HepG2 (cell line): ENCODE data around the gene GINS3. TPM values are rescaled to one million over a fixed set of nuclear protein-coding genes. Genes with fewer than 3 reads are reported as not detected.

Experiments
- ATAC-seq: fragments of 200-7000 bp; cut with Tn5 transposase; 3 replicates; pipeline ENCODE4 v1.9.1; 2020; ENCODE audit warnings: mild to moderate bottlenecking, moderate library complexity
- BruUV-seq: library from RNA; stranded (reverse); fragments of 400-500 nt; replicated peaks from 2 replicates; lab custom pipeline; 2021; lab: Mats Ljungman, UMichigan
- CTCF ChIA-PET: fragments of 300-600 bp; formaldehyde crosslinking; extraction: SDS; loops from one replicate; lab custom pipeline; 2021; ENCODE audit warnings: low total read pairs, inconsistent platforms, low intra/inter-chr PET ratio; lab: Yijun Ruan, JAX
- POLR2A ChIA-PET: fragments of 350-600 bp; sonication (Branson Sonifier 250); formaldehyde crosslinking; loops from one replicate; lab custom pipeline; 2020; ENCODE audit warnings: antibody characterized with exemption, inconsistent platforms; lab: Yijun Ruan, JAX
- DNase-seq: peaks from one replicate; pipeline ENCODE4 v3.0.0-alpha.2; 2015; ENCODE audit warnings: low spot score
- FAIRE-seq: peaks from 3 replicates; lab custom pipeline; 2011; peaks lifted over from hg19 to GRCh38; lab: Jason Lieb, UNC
- H2AFZ ChIP-seq: one replicate; pipeline ENCODE4 v1.6.1; 2011; ENCODE audit warnings: low read length, inconsistent platforms
- H3K27ac ChIP-seq: fragments of 300-600 bp; 3 replicates; pipeline ENCODE4 v1.8.0; 2011; ENCODE audit warnings: mixed run types, mild to moderate bottlenecking, mixed read lengths, low read length, inconsistent platforms; ENCODE audit not compliant: insufficient read depth; ENCODE audit errors: extremely low read length
- H3K27me3 ChIP-seq, 2 experiments: fragments of 200-600 bp in 1 of 2; 2 replicates in 1 of 2; 3 replicates in 1 of 2; pipeline versions ENCODE4 v1.6.0 to v1.8.0; 2011; ENCODE audit warnings: low read length in 2 of 2, mild to moderate bottlenecking in 2 of 2, moderate library complexity in 2 of 2, inconsistent platforms in 1 of 2; ENCODE audit not compliant: insufficient read depth in 2 of 2, control insufficient read depth in 1 of 2
- H3K36me3 ChIP-seq, 2 experiments: fragments of 200-600 bp in 1 of 2; replicated peaks in 1 of 2; 2 replicates in 1 of 2; 3 replicates in 1 of 2; pipeline versions ENCODE4 v1.5.1 to v1.8.0; 2011; ENCODE audit warnings: low read length in 2 of 2, inconsistent platforms in 1 of 2; ENCODE audit not compliant: insufficient read depth in 2 of 2, control insufficient read depth in 1 of 2
- H3K4me1 ChIP-seq: 2 replicates; pipeline ENCODE4 v1.5.1; 2012; ENCODE audit warnings: low read length, inconsistent platforms; ENCODE audit not compliant: insufficient read depth
- H3K4me2 ChIP-seq: 2 replicates; pipeline ENCODE4 v1.6.0; 2011; ENCODE audit warnings: low read depth, low read length, inconsistent platforms
- H3K4me3 ChIP-seq, 3 experiments: fragments of 200-600 bp in 1 of 3; sonication (generic), shearing (Covaris generic) in 1 of 3; replicated peaks in 1 of 3; 2 replicates each; pipeline ENCODE4 v1.5.1; 2011 to 2016; ENCODE audit warnings: low read length in 3 of 3, inconsistent platforms in 2 of 3, low read depth in 2 of 3, mild to moderate bottlenecking in 2 of 3, control low read depth in 1 of 3, mixed read lengths in 1 of 3; ENCODE audit not compliant: insufficient read depth in 1 of 3
- H3K79me2 ChIP-seq: one replicate; pipeline ENCODE4 v1.6.1; 2011; ENCODE audit warnings: low read length, inconsistent platforms; ENCODE audit not compliant: insufficient read depth
- H3K9ac ChIP-seq: 2 replicates; pipeline ENCODE4 v1.6.0; 2011; ENCODE audit warnings: mild to moderate bottlenecking, low read depth, low read length, inconsistent platforms; ENCODE audit not compliant: insufficient read depth
- H3K9me3 ChIP-seq: 2 replicates; pipeline ENCODE4 v1.5.1; 2012; ENCODE audit warnings: mild to moderate bottlenecking, low read length
- H4K20me1 ChIP-seq: 2 replicates; pipeline ENCODE4 v1.6.0; 2011; ENCODE audit warnings: inconsistent platforms, mild to moderate bottlenecking, low read length, moderate library complexity; ENCODE audit not compliant: insufficient read depth
- FOXK1 ChIP-seq: sonication (generic); formaldehyde crosslinking; IDR thresholded peaks from 2 replicates; pipeline ENCODE4 v1.4.0; 2020; ENCODE audit warnings: low read depth, missing genetic modification reagents, borderline replicate concordance
- HNRNPL ChIP-seq: fragments of 200-400 bp; formaldehyde crosslinking; IDR thresholded peaks from 2 replicates; pipeline ENCODE4 v1.6.1; 2017; ENCODE audit warnings: mild to moderate bottlenecking, low read depth, low read length
- HOXA3 ChIP-seq: sonication (generic); formaldehyde crosslinking; IDR thresholded peaks from 2 replicates; pipeline ENCODE4 v1.5.0; 2020; ENCODE audit warnings: missing genetic modification reagents
- IKZF1 ChIP-seq: fragments of 450-650 bp; IDR thresholded peaks from 2 replicates; pipeline ENCODE4 v1.7.1; 2016
- MIXL1 ChIP-seq: IDR thresholded peaks from 2 replicates; pipeline ENCODE4 v1.6.1; 2016
- POLR2A ChIP-seq, 2 experiments: IDR thresholded peaks; 2 replicates each; pipeline ENCODE4 v1.6.1; 2011; ENCODE audit warnings: low read depth in 2 of 2, low read length in 2 of 2, mild to moderate bottlenecking in 1 of 2, moderate library complexity in 1 of 2; ENCODE audit not compliant: insufficient read depth in 1 of 2
- RAD51 ChIP-seq: fragments of 450-650 bp; IDR thresholded peaks from 2 replicates; pipeline ENCODE4 v1.6.1; 2016; ENCODE audit warnings: borderline replicate concordance
- SIX1 ChIP-seq: sonication (generic); formaldehyde crosslinking; IDR thresholded peaks from 2 replicates; pipeline ENCODE4 v1.4.0; 2020; ENCODE audit warnings: missing genetic modification reagents, borderline replicate concordance
- SMAD3 ChIP-seq: sonication (generic); formaldehyde crosslinking; IDR thresholded peaks from 2 replicates; pipeline ENCODE4 v1.4.0; 2020; ENCODE audit warnings: missing genetic modification reagents
- ZBTB3 ChIP-seq: sonication (generic); formaldehyde crosslinking; IDR thresholded peaks from 2 replicates; pipeline ENCODE4 v1.4.0; 2020; ENCODE audit warnings: low read depth, mild to moderate bottlenecking, moderate library complexity, missing genetic modification reagents, borderline replicate concordance
- ZNF678 ChIP-seq: sonication (generic); formaldehyde crosslinking; IDR thresholded peaks from 2 replicates; pipeline ENCODE4 v1.4.0; 2020; ENCODE audit warnings: mild to moderate bottlenecking, missing genetic modification reagents
- WGBS: methylation state at CpG from one replicate; pipeline ENCODE4 v1.1.6; 2017; ENCODE audit warnings: low lambda C conversion rate; 5-methylcytosine and 5-hydroxymethylcytosine counted together
- in situ Hi-C: cut with HindIII; loops from 2 replicates; pipeline ENCODE4 v1.10.0; 2017; ENCODE audit warnings: low pct_unique_long_range_greater_than_20kb; ENCODE audit not compliant: extremely low pct_ligation_motif_present
- intact Hi-C: fragments of 100-400 bp; cut with micrococcal nuclease; formaldehyde crosslinking; loops from one replicate; pipeline ENCODE4 v1.10.0; 2022; ENCODE audit not compliant: unreplicated experiment
- polyA plus RNA-seq, 8 experiments: library from polyadenylated mRNA; depleted of rRNA in 3 of 8; stranded (reverse) in 7 of 8; unstranded in 1 of 8; fragments of >200 nt; fragmentation: Illumina TruSeq in 4 of 8; extraction: Trizol in 4 of 8; gene quantifications; 2 replicates each; pipeline versions ENCODE4 v1.2.1 to v1.2.3, GENCODE V29; 2011 to 2016; ENCODE audit warnings: low read depth in 4 of 8, missing spikeins in 1 of 8, mixed read lengths in 1 of 8; ENCODE audit not compliant: insufficient read depth in 1 of 8
- total RNA-seq, 5 experiments: library from RNA; depleted of rRNA; stranded (reverse); fragments of >200 nt; fragmentation: Illumina TruSeq; extraction: Trizol; gene quantifications; 2 replicates each; pipeline ENCODE4 v1.2.3, GENCODE V29; 2016; ENCODE audit warnings: low read depth in 1 of 5
- TF ChIP-seq, protein P1 (sequence below): sonication (generic); formaldehyde crosslinking; IDR thresholded peaks from 2 replicates; pipeline ENCODE4 v1.5.0; 2020; ENCODE audit warnings: missing genetic modification reagents

The GINS3 gene
- total and polyA plus RNA-seq, 2 of the 13 experiments (the other 11 are each of a cell fraction or from before 2014, with no cell fraction given), result 6.5 to 19.3 TPM

DNA sequence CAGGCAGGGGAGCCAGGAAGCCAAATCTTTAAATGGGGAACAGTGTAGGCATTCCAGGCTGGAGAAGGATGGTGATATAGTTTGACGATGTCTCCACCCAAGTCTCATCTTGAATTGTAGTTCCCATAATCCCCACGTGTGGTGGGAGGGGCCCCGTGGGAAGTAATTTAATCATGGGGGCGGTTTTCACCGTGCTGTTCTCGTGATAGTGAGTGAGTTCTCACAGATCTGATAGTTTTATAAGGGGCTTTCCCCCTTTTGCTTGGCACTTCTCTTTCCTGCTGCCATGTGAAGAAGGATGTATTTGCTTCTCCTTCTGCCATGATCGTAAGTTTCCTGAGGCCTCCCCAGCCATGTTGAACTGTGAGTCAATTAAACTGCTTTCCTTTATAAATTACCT lies 28.8 kb downstream of the GINS3 start:
- ATAC-seq, result no peak
- no peak overlapping the region for H2AFZ ChIP-seq
- BruUV-seq, result no TSS peak
- 71% methylated on average over 7 of the region's 7 CpGs for WGBS
- intact Hi-C loops (no loop called here), in situ Hi-C loops (no loop called here)
- no peak overlapping the region for H3K9ac ChIP-seq
- H3K4me2 ChIP-seq, result no peak overlapping the region
- CTCF ChIA-PET, result no interaction called here
- H3K4me3 ChIP-seq, result no peak overlapping the region
- no peak for TF ChIP-seq MIXL1 (CRISPR knock-in tag)
- no peak for TF ChIP-seq RAD51
- TF ChIP-seq ZBTB3 (CRISPR knock-in tag), result no peak
- TF ChIP-seq ZNF678 (CRISPR knock-in tag), result no peak
- DNase-seq, result no peak
- no peaks in the 10 kb centered on the region for H4K20me1 ChIP-seq
- FAIRE-seq, result no peak
- peaks cover 0 to 14% of the 10 kb centered on the region in 2 experiments; a peak in 2 of 5 replicates for H3K27me3 ChIP-seq
- no peaks in the 10 kb centered on the region for H3K4me1 ChIP-seq
- H3K9me3 ChIP-seq, result no peaks in the 10 kb centered on the region
- POLR2A ChIA-PET, result no interaction called here
- no peak overlapping the region for H3K27ac ChIP-seq
- no peaks in the 10 kb centered on the region for H3K36me3 ChIP-seq
- no peaks in the 10 kb centered on the region for H3K79me2 ChIP-seq

DNA sequence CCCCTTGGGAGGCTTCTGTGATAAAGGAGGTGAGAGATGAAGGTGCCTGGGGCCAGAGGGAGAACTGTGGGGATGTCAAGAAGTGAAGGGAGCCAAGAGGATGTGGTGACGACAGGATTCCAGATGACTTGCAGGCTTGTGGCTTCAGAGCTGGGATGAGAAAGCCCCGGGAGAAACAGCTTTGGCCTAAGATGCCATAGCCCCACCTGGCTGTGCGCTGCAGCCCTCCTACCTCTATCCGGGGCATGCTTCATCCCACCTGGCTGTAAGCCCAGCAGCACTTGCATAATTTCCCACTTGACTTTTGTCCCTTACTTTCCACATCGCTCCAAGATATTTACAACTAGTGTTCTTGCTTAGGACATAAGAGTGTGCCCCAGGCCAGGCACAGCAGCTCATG lies 29.3 kb downstream of the GINS3 start:
- H3K4me3 ChIP-seq, result no peak overlapping the region
- ChIA-PET CTCF (no interaction called here), POLR2A (no interaction called here)
- in situ Hi-C loops, result no loop called here
- peaks cover 0 to 16% of the 10 kb centered on the region in 2 experiments; a peak in 2 of 5 replicates for H3K27me3 ChIP-seq
- no peak for ATAC-seq
- no peaks in the 10 kb centered on the region for H3K9me3 ChIP-seq
- TF ChIP-seq HOXA3 (CRISPR knock-in tag) (no peak), FOXK1 (CRISPR knock-in tag) (no peak), SIX1 (CRISPR knock-in tag) (no peak), IKZF1 (no peak), HNRNPL (no peak), POLR2A (IDR thresholded peaks at IDR 0.05; ENCODE audit: insufficient read depth in 1 of 2, low read depth in 2 of 2, low read length in 2 of 2) (no peak), SMAD3 (CRISPR knock-in tag) (no peak)
- TF ChIP-seq, protein P1, sequence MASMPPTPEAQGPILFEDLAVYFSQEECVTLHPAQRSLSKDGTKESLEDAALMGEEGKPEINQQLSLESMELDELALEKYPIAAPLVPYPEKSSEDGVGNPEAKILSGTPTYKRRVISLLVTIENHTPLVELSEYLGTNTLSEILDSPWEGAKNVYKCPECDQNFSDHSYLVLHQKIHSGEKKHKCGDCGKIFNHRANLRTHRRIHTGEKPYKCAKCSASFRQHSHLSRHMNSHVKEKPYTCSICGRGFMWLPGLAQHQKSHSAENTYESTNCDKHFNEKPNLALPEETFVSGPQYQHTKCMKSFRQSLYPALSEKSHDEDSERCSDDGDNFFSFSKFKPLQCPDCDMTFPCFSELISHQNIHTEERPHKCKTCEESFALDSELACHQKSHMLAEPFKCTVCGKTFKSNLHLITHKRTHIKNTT, result no peak
- no peak overlapping the region for H2AFZ ChIP-seq
- no peak for FAIRE-seq
- no peaks in the 10 kb centered on the region for H3K36me3 ChIP-seq
- no peak overlapping the region for H3K9ac ChIP-seq
- H3K27ac ChIP-seq, result no peak overlapping the region
- no peaks in the 10 kb centered on the region for H3K79me2 ChIP-seq
- DNase-seq, result no peak
- no peaks in the 10 kb centered on the region for H4K20me1 ChIP-seq
- H3K4me2 ChIP-seq, result no peak overlapping the region
- intact Hi-C loops, result no loop called here
- 4% methylated on average over 5 of the region's 5 CpGs for WGBS
- no peaks in the 10 kb centered on the region for H3K4me1 ChIP-seq
- no TSS peak for BruUV-seq
